Measurements from ENCODE around the gene BUB1B. TPM values are rescaled to one million over a fixed set of nuclear protein-coding genes. Genes with fewer than 3 reads are reported as not detected.

The BUB1B gene
- total and polyA plus RNA-seq, 4 donors, result 1.1 to 8.0 (median 2.1) TPM

DNA sequence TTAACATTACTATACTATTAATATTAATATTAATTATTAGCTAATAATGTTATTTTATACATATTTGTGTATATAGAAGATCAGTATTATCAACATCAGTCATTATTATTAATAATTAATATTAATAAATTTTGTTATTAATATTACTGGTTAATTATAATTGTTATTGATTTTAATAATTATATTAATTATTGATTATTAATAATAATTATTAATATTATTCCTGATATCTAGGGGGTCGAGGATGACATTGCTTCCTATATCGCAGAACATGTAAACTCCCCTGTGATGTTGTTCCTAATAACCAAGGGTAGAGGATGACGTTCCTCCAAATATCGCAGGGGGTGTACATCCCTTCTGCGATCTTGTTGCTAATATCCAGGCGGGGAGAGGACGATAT is 34.9 kb upstream of the BUB1B start:
- TF ChIP-seq, protein P1, sequence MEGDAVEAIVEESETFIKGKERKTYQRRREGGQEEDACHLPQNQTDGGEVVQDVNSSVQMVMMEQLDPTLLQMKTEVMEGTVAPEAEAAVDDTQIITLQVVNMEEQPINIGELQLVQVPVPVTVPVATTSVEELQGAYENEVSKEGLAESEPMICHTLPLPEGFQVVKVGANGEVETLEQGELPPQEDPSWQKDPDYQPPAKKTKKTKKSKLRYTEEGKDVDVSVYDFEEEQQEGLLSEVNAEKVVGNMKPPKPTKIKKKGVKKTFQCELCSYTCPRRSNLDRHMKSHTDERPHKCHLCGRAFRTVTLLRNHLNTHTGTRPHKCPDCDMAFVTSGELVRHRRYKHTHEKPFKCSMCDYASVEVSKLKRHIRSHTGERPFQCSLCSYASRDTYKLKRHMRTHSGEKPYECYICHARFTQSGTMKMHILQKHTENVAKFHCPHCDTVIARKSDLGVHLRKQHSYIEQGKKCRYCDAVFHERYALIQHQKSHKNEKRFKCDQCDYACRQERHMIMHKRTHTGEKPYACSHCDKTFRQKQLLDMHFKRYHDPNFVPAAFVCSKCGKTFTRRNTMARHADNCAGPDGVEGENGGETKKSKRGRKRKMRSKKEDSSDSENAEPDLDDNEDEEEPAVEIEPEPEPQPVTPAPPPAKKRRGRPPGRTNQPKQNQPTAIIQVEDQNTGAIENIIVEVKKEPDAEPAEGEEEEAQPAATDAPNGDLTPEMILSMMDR (IDR thresholded peaks at IDR 0.05; ENCODE audit: control extremely low read depth, extremely low read depth), result no peak
- peaks cover 0 to 5% (median 0%) of the 10 kb centered on the region in 5 donors for H3K4me1 ChIP-seq (ENCODE audit: control insufficient read depth in 5 of 5, insufficient read depth in 5 of 5, low read length in 5 of 5)
- ATAC-seq (ENCODE audit: insufficient read depth, low FRiP score) (no peak), DNase-seq (no peak)
- H3K27me3 ChIP-seq (ENCODE audit: control insufficient read depth in 3 of 3, insufficient read depth in 3 of 3, low read length in 2 of 3), result peaks cover 0 to 4% (median 4%) of the 10 kb centered on the region in 3 donors
- no peaks in the 10 kb centered on the region for H3K36me3 ChIP-seq (ENCODE audit: control insufficient read depth in 4 of 4, insufficient read depth in 4 of 4, low read length in 4 of 4)
- no peak overlapping the region for H3K27ac ChIP-seq (ENCODE audit: low read depth in 1 of 2, low read length in 1 of 2)
- peak overlapping the region in 1 of 2 donors; percentile 23 for H3K9ac ChIP-seq (ENCODE audit: insufficient read depth in 1 of 2, low read length in 2 of 2)
- WGBS, 2 donors, result 93 to 98% methylated on average over 7 of the region's 7 CpGs
- H3K9me3 ChIP-seq (ENCODE audit: control insufficient read depth in 4 of 4, insufficient read depth in 3 of 4, low read length in 3 of 4), result no peaks in the 10 kb centered on the region
- no peak overlapping the region for H3K4me3 ChIP-seq

DNA sequence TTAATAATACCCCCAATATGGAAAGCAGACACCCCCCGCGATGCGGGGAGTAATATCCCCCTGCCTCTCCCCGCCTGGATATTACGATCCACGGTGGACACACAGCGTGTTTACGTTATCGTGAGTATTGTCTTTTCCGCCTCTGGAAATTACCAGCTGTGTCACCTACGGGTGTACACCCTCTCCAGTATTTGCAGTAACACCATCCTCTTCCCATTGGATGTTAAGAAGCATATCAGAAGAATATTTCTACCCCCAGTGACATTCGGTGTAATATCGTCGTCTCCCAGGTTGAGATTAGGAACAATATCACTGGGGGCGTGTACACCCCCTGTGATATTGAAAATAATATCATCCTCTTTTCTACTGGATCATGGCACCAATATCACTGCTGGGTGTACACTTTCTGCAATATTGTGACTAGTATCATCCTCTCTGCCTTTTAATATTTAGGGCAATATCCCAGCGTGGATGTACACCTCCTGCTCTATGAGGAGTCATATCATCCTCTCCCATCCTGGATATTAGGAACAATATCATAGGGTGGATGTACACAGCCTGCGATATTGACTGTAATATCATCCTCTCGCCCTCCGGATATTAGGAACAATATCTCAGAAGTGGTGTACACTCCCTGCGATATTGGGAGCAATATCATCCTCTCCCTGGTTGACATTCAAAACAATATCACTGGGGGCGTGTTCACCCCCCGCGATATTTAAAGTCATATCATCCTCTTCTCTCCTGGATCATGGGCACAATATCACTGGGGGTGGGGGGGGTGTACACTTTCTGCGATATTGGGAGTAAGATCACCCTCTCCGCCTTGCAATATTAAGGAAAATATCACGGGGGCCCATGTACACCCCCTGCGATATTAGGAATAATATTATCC is 31.9 kb upstream of the BUB1B start:
- H3K27me3 ChIP-seq (ENCODE audit: control insufficient read depth in 3 of 3, insufficient read depth in 3 of 3, low read length in 2 of 3), result peaks cover 0 to 4% (median 4%) of the 10 kb centered on the region in 3 donors
- WGBS, 2 donors, result 77 to 86% methylated on average over 27 of the region's 27 CpGs
- H3K9ac ChIP-seq (ENCODE audit: insufficient read depth in 1 of 2, low read length in 2 of 2), result no peak overlapping the region
- H3K9me3 ChIP-seq (ENCODE audit: control insufficient read depth in 4 of 4, insufficient read depth in 3 of 4, low read length in 3 of 4), result no peaks in the 10 kb centered on the region
- H3K4me3 ChIP-seq, result no peak overlapping the region
- ATAC-seq (ENCODE audit: insufficient read depth, low FRiP score), result no peak
- peaks cover 0 to 5% (median 0%) of the 10 kb centered on the region in 5 donors for H3K4me1 ChIP-seq (ENCODE audit: control insufficient read depth in 5 of 5, insufficient read depth in 5 of 5, low read length in 5 of 5)
- TF ChIP-seq, protein P1 (IDR thresholded peaks at IDR 0.05; ENCODE audit: control extremely low read depth, extremely low read depth), result no peak
- H3K36me3 ChIP-seq (ENCODE audit: control insufficient read depth in 4 of 4, insufficient read depth in 4 of 4, low read length in 4 of 4), result no peaks in the 10 kb centered on the region
- DNase-seq, result no peak
- no peak overlapping the region for H3K27ac ChIP-seq (ENCODE audit: low read depth in 1 of 2, low read length in 1 of 2)

DNA sequence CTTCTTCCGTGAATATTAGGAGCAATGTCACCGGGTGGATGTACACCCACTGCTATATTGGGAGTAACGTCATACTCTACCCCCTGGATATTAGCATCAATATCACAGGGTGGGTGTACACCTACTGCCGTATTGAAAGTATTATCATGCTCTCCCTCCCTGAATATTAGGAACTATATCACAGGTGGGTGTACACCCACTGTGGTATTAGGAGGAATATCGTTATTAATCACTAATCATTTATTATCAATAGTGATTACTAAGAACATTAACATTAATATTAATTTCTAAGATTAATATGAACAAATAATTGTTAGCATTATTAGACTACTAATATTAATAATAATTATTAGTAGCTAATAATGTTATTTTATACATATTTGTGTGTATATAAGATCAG is 30.8 kb upstream of the BUB1B start:
- TF ChIP-seq, protein P1 (IDR thresholded peaks at IDR 0.05; ENCODE audit: control extremely low read depth, extremely low read depth), result no peak
- 85 to 96% methylated on average over 5 of the region's 5 CpGs for WGBS, 2 donors
- no peaks in the 10 kb centered on the region for H3K36me3 ChIP-seq (ENCODE audit: control insufficient read depth in 4 of 4, insufficient read depth in 4 of 4, low read length in 4 of 4)
- peaks cover 0 to 4% (median 0%) of the 10 kb centered on the region in 5 donors for H3K4me1 ChIP-seq (ENCODE audit: control insufficient read depth in 5 of 5, insufficient read depth in 5 of 5, low read length in 5 of 5)
- H3K4me3 ChIP-seq, result no peak overlapping the region
- ATAC-seq (ENCODE audit: insufficient read depth, low FRiP score) (no peak), DNase-seq (no peak)
- H3K27ac ChIP-seq (ENCODE audit: low read depth in 1 of 2, low read length in 1 of 2), result no peak overlapping the region
- no peaks in the 10 kb centered on the region for H3K9me3 ChIP-seq (ENCODE audit: control insufficient read depth in 4 of 4, insufficient read depth in 3 of 4, low read length in 3 of 4)
- H3K9ac ChIP-seq (ENCODE audit: insufficient read depth in 1 of 2, low read length in 2 of 2), result no peak overlapping the region
- peaks cover 0 to 4% (median 4%) of the 10 kb centered on the region in 3 donors for H3K27me3 ChIP-seq (ENCODE audit: control insufficient read depth in 3 of 3, insufficient read depth in 3 of 3, low read length in 2 of 3)

All from lung (tissue), 12 donors.